Medulla oblongata (tissue), 1 donor: ENCODE measurements around the gene DNAJB6.

Source experiments
- DNase-seq: peaks from one replicate; pipeline ENCODE4 v3.0.0-alpha.2; 2015; ENCODE audit errors: extremely low spot score

The DNAJB6 gene

DNA sequence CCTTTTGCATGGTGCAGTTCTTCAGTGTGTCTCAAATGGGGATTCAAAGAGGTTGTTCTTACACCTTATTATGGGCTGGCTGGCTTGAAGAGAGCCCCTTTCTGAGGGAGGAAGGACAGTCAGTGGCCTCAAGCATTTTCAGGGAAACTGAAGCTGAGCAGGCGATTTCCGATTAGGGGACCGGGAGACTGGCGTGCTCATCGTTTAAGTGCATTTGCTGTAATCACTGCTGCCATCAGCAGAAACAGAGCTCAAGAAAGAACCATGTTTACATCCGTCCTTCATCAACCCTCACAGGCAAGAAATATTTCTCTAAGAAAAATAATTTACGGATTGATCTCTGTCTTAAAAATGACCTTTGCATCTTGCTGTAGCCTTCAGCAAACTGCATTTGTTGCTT lies 32.2 kb downstream of the DNAJB6 start:
- DNase-seq, result no peak

GRCh38 chr7:157370742-157371141 lies 33.9 kb downstream of the DNAJB6 start:
- DNase-seq, result no peak

DNA sequence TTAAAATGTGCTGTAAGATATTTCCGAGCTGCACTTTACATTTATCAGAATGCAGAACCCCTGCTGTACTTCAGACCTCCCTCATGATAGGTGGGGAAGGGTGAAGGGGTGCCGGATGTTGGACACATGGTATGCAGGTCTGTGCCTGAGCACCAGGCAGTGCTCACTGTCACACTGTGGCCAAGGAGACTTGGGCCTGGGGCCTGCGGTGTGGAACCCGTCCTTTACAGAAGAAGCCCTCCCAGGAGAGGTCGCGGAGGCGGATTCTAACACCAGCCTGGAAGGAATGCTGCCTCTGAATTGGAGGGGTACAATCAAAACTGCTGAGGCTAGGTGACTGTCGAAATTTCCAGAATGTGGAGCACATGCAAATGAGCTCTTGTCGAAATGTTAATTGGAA lies 34.5 kb downstream of the DNAJB6 start:
- no peak for DNase-seq

DNA sequence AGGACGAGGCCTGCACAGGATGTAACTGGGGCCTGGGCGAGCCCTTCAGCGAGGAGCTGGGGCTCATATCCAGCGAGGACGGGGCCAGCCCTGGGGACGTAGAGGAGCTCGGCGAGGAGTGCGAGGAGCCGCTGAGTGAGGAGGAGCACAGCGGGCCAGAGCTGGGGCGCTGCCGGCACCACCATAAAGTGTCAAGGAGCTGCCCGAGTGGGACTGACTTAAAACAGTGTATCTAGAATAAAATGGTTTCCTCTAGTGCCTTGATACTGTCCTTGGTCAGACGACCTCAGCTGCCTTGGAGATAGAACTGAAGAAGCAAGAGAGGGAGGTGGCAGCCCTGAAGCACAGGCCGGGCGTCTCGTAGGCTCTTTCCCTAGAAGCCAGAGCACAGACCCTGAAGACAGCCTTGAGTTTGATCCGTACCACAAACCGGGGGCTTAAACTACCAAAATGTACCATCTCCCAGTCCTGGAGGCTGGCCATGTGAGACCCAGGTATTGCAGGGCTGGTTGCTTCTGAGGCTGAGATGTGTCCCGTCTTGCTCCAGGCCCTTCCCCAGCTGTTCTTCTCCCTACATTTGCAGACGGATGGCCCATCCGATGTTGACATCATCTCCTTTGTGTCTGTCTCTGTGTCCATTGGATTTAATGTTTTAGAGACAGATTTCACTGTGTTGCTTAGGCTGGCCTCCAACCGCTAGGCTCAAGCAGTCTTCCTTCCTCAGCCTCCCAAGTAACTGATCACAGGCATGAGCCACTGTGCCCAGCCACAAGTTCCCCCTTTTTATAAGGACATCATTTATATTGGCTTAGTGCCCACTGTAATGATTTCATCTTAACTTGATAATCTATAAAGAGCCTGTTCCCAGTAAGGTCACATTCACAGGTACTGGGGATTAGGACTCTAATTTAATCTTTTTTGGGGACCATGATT lies 35.8 kb downstream of the DNAJB6 start:
- DNase-seq, result no peak

GRCh38 chr7:157373493-157373892 lies 36.7 kb downstream of the DNAJB6 start:
- no peak for DNase-seq

DNA sequence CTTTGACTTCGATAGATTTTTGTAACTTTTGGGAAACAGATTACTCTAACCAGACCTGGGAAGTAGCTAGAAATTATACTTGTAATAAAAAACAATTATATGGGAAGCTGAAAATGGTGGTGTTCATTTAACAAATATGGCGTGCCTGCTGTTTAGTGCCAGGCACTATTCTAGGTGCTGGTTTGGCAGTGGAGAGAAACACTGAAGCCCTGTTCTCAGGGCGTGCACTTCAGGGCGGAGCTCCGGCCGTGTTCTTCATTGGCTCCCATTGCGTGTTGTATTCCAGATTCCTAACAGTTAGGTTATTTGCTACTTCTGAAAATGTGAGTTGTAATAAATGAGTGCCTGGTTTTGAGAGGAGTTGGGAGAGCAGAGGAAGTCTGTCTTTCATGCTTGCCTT lies 38.6 kb downstream of the DNAJB6 start:
- DNase-seq, result no peak

DNA sequence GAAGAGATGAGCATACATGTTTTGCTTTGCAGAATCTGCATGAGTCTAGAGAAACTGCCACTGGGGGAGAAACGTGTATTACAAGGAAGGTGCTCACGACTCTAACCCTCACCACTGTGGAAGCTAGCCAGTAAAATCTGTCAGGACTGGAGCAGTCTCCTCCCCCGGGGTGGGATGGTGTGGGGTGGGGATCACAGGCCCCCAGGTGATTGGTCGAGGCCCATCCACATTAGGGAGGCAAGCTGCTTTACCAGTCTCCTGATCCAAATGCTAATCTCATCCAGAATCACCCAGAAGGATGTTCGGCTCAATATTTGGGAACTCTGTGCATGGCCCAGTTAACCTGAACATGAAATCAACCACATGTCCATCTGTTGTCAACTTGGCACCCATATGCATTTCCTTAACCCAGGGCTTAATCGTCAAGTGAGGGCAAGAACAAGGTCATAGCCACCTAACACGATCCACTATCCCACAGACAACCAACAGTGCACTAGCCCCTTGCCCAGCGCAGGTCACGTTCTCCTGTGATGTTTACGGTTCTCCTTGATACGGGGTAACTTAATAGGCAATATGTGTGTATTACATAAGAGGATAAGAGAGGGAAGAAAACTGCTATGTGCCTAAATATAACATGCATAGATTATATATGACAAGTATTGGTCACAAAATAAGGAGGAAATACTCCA lies 40.8 kb downstream of the DNAJB6 start:
- DNase-seq, result no peak

- no peak for DNase-seq
These were observed 41.6 kb downstream of the DNAJB6 start for GRCh38 chr7:157378390-157378789.

DNA sequence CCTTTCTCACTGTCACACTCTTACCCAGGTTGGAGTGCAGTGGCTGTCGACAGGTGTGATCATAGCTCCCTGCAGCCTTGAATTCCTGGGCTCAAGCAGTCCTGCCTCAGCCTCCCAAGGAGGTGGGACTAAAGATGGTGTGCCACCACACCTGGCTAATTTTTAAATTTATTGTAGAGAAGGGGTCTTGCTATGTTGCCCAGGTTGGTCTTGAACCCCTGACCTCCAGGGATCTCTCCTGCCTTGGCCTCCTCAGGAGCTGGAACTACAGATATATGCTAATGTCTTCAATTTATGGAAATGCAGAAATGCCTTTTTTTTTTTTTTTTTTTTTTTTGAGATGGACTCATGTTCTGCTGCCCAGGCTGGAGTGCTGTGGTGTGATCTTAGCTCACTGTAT lies 42.7 kb downstream of the DNAJB6 start:
- DNase-seq, result no peak

DNA sequence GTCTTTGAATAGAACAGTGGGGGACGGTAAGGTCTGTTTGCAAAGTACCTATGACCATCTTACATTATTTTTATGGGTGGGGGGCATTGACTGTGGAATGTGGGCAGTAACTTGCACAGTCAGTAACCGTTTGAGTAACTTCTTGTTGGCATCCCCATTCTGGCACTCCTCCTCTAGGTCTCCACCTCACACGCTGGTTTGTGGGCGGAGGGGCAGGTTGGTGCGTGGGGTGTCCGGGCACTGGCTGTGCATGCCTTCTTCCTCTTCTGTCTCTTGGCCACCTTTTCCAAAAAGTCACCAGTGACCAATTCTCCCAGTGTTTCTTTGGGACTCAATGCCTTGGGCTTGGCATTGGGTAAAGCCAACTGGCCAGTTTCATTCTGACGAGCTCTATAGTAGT lies 43.6 kb downstream of the DNAJB6 start:
- DNase-seq, result no peak

DNA sequence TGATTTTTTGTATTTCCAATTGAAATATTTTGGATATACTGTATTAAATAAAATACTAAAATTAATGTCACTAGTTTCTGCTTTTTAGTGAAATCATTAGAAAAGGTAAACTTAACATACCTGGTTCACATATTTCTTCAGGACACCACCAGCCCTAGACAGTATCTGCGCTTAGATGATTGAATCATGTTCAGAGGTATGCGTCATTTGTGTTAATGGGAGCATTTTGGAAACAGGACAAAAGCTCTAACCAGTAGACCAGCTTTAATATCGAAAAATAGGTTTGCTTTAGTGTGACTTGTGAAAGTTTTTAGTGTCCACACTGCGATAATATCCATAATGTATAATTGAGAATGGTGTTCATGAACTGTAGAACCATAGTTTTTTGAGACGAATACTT lies 47.1 kb downstream of the DNAJB6 start:
- no peak for DNase-seq

DNA sequence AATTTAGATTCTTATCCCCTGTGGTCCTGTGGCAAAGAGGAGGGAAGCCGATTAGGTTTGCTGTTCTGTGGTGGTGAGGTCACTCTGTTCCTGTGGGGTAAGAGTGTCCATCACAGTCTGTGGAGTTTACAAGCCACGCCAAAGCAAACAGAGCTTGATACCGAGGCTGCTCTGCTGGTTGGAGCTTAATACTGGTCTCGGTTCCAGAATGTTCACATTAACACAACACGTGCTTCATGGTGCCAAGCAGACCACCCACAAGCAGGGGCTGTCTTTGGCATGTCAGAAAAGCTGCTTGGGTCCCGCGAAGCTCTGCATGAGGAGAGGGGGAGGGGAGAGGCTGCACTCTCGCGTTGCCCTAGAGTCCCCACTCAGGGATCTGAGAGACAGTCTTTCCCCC lies 47.5 kb downstream of the DNAJB6 start:
- no peak for DNase-seq

DNA sequence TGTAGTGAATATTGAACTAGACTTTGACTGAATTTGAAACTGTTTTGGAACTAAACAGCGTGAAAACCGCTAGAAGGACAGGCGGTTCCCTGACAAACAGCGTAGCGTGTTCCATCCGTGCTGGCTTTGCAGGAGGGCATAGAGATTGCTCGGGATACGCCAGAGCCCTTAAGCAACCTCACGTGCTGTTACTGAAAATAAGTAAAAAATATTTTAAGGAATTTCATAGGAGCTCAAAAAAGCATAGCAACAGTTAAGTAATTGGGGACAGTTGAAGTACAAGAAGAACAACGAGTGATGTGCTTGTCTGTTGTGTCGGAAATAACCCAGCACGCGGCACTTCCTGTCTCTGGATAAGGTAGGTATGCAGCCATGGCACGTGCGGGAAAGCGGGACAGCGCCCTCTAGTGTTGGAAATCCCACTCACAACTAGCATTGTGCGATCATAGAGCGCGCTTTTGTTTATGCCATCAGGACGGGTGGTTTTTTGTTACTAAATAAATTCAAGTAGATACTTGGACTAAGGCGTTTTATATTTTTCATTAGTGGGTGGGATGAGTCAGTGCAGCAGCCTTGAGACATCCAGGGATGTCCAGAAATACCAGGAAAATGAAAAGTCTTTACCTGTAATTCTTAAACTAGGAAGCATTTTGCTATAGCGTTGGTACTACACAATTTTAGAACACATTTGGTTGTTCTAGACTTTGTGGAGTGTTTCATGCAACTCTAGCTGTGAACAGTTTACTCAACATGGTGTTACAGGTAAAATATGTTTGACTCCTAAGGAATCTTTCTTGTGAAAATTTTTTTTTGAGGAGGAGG lies 50.4 kb downstream of the DNAJB6 start:
- DNase-seq, result peak; percentile 61

GRCh38 chr7:157388301-157388700 lies 51.5 kb downstream of the DNAJB6 start:
- DNase-seq, result no peak

DNA sequence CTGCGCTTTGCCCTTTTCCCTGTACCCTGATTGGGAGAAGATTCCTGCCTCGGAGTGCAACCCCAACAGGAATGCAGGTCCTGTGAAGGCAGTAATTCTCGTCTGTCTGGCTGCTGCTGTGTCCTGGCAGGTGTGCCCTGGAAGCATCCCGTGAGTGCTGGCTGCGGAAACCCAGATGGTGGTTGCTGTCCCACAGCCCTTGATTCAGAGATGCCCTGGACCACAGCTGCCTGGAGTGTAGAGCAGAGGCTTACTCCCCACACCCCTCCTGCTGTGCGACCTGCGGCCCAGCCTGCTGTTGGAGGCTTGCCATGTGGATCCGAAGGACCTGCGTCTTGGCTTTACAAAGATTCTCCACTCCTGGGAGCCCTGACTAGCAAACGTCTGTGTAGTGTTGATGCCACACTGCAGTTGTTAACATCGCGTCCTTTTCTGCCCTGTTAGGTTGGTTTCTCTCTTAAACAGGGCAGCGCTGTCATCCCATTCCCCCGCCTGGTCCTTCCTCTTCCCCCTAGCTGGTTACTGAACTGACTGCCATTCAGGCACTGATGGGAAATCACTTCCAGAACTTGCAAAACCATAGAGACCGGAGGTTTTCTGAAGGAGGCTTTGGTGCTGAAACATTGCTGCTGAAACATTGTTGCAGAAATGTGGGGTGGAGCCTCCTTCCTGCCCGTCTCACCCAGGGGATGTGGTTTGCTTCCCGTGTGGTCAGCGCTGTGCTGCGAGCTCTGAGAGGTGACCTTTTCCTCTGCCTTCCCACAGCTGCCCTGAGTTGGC lies 53.3 kb downstream of the DNAJB6 start:
- DNase-seq, result no peak

DNA sequence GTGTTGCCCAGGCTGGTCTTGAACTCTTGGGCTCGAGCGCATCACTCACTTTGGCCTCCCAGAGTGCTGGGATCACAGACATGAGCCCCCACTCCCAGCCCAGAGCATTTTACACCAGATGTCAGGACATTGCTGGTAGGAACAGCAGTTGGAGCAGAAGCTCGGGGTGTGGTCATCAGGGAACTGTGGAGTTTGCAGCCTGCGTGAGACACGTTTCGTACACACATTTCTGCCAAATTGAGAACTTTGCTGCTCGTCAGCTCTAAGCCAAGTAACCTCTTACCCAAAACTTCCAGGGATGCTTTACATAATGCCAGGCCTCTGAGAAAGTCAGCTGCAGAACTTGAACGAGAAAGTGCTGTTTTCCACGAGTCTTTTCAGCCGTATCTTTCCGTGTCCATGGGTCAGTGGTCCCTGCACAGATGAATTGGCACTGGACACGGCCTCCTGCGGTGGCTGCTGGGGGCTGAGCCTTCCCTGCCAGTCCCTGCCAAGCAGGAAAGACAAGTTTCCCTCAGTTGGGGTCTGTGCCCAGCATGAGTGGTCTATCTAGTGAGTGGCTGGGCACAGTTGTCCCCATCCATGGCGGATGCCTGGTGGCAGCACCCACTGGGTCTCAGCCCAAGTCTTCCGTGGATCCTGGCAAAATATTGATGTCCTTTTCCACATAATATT lies 54.4 kb downstream of the DNAJB6 start:
- DNase-seq, result no peak

DNA sequence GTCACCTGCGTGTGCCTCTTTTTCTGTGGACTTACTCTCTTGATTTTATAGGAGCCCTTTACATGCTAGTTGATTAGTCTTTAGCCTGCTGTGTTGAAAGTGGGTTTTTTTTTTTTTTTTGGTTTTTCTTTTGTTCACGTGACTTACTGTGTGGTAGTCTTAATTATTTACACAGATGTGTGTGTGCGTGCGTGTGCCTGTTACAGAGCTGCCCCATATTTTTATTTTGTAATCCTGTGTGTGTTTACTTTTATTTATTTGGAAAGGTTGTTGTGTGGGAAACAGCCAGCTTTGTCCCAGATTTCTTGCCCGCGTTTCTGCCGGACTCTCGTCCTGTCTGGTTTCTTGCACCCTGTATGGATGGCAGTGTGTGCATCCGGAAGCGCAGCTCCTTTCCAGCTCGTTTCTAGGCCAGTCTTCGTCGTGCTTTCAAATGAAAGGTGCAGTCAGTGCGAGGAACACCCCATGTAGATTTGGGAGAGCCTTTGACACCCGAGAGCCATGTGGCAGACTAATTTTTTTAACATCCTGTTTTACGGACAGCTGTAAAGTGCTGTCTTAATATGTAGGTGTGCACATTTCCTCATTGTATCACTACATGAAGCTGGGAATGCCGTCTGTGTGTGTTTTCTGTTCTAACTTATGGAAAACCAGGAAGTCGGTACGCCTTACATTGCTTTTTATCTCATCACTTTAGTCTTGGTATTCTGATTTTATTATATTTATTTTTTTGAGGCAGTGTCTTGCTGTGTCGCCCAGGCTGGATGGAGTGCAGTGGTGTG lies 55.6 kb downstream of the DNAJB6 start:
- no peak for DNase-seq

DNA sequence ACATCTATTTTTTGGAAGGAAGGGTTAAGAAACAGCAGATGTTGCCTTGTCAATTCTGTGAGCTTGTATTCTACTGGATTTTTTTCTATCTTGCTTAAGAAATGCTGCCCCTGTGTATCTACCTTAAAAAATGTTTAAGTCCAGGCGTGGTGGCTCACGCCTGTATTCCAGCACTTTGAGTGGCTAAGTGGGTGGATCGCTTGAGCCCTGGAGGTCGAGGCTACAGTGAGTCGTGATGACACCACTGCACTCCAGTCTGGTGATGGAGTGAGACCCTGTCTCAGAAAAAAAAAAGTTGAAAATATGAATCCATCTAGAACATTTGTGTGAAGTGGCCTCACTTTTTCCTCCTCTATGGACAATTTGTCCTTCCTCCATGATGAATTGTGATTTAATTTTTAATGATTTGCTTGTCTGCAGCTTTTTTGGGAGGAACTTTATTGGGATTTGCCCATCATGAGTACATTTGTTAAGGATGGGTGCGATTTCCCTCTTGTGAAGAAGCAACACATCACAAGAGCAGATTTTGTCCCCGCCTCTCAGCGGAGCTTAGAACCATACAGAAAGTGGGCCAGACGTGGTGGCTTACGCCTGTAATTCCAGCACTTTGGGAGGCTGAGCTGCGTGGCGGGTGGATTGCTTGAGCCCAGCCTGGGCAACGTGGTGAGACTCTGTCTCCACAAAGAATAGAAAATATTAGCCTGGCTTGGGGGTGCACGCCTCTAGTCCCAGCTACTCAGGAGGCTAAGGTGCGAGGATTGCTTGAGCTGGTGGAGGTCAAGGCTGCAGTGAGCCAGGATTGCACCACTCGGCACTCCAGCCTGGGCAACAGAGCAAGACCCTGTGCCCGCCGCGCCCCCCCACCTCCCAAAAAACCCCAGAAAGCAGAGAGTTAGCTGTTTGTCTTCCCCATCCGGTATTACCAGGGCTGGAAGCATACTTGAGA lies 57.7 kb downstream of the DNAJB6 start:
- no peak for DNase-seq

- DNase-seq, result no peak
These were observed 58.4 kb downstream of the DNAJB6 start for GRCh38 chr7:157395206-157395605.
